GM18873 (cell line): Measurements from ENCODE around the gene ADGRG1.

Source experiments
- ATAC-seq: cut with Tn5 transposase; IDR thresholded peaks from one replicate; pipeline ENCODE4 v1.9.1; 2021; ENCODE audit warnings: mild to moderate bottlenecking, moderate library complexity, moderate number of reproducible peaks; ENCODE audit not compliant: unreplicated experiment, low FRiP score

The ADGRG1 gene

DNA sequence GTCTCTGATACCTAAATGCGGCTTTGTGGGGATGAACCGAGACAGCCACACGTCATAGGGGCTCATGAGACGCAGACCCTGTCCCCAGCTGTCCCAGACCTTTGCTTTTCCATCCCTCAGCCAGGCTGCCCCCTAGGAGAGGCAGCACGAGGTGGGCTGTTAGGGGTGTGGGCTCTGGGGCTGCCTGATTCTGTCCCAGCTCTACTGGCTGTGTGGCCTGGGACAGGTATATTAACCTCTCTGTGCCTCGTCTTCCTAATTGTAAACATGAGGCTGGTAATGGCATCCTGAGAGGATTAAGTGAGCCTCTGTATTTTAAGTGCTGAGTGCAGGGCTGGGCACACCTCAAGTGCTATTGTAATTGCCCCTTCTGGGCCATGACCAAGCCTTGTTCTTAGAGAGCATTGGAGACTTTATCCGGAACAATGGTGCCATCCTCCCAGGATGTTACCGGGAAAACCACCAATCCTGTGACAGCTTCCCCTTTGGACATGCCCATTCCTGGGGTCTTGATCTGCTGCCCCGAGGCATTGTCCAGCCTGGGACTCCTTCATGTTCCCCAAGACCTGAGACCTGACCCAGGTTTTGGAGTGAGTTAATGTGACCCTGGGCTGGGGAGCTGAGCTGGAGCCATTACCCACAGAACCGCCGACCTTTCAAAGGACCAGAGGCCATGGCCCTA is 5.1 kb downstream of the ADGRG1 start:
- no peak for ATAC-seq

DNA sequence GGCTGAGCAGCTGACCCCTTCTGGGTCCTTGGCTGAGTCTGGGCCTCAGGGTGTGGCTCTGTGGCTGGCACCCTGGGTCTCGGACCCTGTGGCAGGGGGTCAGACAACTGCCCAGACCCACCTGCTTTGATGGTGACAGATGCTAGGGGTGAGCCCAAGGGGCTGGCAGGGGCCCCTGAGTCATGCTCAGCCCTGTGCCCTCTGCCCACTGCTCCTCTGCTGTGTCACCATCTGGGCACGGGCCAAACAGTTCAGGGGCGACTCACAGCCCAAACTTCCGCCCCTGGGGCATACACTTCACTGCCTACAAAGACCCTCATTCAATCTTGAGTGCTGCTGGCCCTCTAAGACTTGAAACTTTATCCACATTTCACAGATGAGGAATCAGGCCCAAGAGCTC is 5.7 kb downstream of the ADGRG1 start:
- no peak for ATAC-seq

DNA sequence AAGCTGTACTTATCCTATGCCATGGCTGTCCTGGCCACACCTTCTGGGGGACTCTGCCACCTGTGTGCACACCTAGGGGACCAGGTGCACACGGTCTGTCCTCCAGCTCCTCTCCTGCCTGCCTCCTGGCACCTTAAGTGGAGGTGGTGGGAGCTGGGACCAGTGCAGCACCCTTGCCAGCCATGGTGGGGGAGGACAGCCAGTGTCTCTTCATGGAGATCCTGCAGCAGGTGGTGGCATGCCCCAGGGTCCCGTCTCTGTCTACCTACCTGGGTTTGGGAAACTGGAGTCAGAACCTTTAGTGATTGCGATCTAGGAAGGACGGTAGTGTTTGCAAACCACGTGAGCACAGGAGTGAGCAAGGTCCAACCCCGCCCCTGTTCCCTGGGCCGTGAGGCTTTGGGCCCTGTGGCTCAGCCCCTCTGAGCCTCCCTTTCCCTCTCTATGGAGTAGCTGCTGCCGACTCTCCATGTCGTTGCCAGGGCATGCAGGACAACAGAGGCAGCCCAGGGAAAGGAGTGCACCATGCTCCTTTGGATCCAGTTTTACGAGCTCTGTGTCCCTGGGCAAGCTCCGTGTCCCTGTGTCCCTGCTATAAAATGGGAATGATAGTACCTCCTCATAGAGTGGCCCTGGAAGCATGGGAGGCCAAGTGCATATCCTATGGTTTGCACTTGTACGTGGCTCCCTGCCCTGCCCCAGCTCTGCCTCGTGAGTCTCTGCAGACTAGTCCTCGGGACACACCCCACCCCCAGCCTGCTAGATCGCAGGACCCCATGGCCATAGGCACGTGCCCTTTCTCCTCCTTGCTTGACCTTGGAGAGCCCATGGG is 7.1 kb downstream of the ADGRG1 start:
- no peak for ATAC-seq

DNA sequence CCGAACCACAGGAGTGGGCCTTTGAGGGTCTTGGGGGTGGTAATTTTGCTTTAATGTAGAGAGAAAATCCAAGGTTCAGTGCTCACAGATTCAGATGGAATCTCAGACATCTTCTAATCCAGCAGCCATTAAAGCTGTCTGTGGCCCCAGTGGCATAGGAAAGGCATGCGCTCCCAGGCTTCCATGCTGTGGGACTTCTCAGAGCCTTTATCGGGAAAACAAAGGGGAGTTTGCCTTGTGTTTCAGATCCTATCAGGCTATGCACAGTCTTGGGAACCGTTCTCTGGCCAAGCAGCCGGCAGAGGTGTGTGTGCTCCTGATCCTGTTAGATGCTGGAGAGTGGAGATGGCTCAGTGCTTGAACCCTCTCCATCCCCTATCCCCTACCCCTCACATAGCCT is 7.8 kb downstream of the ADGRG1 start:
- no peak for ATAC-seq

DNA sequence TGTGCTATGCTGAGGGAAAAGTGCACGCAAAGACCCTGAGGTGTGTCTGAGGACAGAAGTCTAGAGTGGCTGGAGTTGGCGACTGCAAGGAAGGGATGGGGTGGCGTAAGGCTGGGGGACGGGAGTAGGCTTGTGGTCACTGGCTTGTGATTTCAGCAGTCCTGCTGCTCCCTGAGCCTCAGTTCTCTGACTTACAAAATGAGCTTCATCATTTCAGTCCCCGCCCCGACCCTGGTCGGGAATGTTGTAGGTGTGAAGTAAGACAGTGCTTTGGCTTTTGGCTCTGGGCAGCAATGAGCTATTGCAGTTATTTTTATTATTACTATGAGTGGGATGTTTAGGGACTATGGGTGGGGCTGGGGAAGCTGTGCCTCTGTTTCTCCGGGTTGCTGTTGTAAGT is 8.6 kb downstream of the ADGRG1 start:
- no peak for ATAC-seq

DNA sequence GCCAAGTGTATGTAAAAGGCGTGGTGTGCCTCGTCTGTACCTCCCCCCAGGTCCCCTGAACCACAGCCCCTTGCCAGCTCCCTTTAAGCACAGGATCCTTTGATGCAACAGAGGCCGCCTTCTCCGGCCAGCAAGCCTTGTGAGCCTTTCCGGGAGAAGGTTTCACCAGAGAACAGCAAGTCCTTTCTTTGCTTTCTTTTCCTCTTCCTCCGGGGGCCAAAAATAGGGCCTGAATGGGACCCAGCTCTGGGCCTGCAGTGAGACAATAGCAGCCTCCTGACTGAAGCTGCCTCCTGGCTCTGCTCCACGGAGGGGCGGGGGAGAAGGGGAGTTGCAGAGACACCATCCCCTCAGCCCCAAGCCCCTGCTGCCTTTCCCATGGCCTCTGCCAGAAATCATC is 9.0 kb downstream of the ADGRG1 start:
- ATAC-seq, result no peak

DNA sequence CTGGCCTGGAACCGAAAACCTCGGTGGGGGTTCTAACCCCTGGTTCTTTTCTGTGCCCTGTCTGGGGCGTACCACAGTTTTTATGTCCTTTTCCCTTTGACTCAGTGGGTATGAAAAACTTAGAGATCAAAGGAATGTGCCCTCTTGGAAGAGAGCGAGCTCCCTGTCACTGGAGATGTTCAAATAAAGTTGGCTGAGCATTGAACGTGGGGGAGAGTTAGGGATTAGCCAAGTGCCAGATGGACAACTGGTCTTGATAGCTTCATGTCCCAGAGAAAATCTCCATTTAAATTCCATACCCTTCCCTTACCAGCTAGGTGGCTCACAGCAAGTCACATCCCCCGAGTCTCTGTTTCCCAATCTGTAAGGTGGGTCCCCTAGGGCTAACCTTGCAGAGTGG is 9.5 kb downstream of the ADGRG1 start:
- no peak for ATAC-seq

DNA sequence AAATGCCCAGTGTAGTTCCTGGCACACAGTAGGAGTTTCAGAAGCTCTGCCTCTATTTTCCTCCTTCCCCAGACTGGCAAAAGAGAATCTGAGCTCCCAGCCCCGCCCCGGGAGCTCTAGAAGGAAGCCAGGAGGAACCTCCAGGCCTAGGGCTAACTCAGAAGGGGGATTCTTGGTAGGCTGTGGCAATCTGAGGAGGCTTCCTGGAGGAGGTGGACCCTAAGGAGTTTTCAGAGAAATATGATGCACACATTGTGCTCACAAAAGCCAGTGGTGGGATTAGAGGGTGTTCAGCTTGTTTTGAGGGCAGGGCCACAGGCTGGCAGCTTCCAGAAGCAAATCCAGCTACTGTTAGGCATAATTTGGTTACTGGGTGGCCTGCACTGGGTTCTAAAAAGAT is 10.0 kb downstream of the ADGRG1 start:
- ATAC-seq, result no peak

DNA sequence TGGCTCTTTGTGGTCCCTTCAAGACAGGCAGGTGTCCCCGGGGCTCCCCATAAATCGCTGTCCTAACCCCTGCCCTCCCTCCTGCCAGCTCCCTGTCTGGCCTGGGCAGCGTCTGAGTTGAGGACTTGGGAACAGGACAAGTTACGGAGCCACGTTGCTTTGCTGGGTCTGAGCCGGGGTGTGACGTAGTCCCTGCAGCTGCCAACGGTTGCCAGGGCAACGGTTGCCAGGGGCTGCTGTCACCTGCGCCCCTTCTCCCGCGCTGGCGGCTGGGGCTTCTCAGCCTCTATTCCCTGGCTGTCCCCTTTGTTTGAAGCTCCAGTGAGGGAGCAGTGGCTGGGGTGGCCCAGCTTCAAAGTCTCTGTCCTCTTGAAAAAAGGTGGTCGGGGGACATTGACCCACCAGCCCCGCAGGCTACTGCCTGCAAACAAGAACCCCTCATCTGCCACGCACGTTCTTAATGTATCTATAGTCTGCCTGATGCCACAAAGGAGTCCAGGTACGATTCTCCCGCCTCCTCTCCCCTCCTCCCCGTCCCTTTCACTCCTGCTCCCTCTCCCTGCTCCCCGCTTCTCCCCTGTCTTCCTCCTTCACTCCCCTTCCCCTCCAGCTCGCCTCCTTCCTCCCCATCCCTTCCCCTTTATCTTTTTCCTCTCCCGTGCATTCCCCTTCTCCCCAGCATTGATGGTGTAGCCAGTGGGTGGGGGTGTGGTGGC is 10.9 kb downstream of the ADGRG1 start:
- ATAC-seq, result no peak

DNA sequence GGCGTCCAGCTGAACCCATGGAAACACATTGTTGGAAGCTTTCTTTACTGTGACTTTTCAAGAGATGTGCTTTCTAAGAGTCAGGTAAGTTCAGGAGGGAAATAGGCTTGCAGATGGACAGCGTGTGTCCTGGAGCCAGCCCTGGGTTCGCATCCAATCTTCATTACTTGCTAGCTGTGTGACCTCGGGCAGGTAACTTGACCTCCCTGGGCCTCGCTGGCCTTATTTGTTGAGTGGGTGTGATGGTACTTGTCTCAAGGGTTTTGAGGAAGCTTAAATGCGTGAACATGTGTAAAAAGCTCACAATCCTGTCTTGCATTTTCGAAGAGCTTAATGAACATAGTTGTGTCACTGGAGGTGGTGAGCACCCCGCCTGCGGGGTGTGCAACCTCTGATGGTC is 11.8 kb downstream of the ADGRG1 start:
- ATAC-seq, result no peak

DNA sequence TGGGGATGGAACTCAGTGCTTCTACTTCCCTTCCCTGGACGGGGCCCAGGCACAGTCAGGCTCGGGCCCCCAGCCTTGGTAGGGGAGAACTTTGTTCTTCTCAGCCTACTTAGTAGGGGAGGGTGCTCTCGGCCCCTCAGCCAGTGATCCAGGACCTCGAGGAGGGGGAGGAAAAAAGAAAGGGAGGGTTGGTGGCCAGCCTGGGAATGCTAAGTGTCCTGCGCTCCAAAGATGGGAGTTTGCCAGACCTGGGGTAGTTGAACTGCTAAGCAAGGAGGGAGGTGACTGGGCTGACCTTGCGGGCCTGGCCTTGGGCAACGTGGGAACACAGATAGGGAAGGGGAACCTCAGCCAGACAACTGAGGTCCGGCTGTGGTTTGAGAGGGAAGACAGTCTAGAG is 12.2 kb downstream of the ADGRG1 start:
- ATAC-seq, result no peak

DNA sequence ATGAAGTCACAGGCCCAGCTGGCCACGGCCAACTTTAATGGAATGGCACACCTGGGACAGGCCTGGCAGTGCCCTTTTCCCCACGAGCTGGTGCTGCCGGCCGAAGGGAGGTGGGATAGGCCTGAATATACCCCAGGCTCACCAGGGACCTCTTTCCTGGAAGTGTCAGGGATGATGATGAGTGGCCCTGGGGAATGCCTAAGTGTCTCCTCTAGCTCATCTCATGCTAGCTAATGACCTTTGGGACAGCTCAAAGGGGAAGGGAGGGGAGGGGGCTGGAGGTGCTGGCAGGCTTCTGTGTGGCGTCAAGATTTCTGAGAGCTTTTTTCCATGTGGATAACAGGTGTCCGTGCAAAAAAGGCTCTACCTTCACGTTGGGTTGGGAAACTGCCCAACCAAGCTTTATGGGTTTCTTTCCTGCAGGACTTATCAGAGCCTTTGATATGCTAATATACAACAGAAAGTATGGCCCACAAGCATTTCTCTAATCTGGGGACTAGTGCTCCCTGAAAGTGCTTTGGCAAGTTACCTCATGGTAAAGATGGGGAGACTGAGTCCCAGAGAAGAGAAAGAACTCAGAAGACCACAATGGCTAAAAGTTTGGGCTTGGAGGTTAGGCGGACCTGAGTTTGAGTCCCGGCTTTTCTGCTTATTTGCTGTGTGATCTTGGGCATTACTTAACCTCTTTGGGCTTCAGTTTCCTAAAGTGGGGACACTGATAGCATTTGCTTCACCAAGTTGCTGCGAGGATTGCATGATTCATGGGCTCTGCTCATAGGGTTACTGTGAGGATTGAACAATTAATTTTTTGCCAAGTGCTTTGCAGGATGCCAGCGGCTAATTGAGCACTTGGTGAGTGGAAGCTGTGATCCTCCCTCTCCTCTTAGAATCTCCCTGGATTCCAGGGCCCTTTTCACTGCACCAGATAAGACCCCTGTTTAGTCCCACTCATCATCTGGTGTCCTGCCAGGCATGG is 14.0 kb downstream of the ADGRG1 start:
- no peak for ATAC-seq

DNA sequence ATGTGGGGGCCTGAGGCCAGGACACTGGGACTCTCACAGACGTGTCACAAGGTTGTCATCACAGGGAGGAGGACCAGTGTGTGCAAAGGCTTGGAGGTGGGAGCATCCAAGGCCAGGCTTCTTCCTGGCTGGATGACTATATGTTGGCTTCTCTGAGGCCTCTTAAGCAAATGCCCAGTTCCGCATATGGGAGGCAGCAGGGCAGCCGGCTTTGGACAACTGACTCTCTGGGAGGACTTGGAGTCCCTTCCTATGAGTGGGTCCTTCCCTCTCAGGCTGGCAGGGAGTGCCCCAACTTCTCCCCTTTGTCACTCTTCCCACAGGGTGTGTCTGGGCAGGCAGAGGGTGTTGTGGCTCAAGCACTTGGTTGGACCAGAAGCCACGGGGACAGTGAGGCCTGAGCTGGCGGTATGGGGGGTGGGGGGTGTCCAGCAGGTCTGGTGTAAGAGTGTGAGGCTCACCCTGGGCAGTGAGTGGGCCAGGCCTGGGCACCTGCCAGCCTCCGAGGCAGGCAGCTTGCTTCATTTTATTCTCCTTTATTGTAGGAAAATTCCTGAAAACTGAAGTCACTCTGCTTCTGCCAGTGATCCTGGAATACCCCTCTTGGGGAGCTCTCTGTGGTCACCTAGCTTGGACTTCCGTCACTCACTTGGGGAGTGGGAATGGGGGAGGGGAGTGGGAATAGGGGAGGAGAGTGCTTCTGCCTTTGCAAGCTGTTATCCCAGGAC is 14.9 kb downstream of the ADGRG1 start:
- no peak for ATAC-seq

DNA sequence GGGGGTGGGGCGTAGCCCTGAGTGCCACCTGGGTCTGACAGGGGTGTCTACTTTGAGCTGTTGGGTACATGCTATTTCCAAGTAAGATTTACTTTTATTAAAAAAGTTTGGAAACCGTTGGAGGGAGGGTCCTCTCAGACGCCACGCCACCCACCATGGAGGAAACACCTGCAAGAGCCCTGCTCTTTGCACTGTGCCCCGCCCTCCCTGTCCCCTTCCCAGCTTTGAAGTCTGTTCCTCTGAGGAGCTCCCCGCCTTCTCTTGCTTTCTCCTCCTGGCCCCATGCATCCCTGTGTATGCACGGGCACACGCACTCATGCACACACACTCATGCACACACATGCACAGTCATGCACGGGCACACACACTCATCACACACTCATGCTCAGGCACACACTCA is 15.5 kb downstream of the ADGRG1 start:
- no peak for ATAC-seq

DNA sequence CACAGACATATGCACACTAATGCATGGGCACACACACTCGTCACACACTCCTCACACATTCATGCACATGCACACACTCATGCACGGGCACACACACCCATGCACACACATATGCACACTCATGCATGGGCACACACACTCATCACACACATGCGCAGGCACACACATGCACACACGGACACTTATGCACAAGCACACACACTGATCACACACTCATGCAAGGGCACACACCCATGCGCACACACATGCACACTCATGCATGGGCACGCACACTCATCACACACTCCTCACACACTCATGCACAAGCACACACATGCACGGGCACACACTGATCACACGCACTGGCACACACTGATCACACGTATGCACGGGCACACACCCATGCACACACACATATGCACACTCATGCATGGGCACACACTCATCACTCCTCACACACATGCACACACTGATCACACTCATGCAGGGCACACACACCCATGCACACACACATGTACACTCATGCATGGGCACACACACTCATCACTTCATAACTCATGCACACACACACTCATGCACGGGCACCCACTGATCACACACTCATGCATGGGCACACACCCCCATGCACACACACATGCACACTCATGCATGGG is 16.1 kb downstream of the ADGRG1 start:
- no peak for ATAC-seq

DNA sequence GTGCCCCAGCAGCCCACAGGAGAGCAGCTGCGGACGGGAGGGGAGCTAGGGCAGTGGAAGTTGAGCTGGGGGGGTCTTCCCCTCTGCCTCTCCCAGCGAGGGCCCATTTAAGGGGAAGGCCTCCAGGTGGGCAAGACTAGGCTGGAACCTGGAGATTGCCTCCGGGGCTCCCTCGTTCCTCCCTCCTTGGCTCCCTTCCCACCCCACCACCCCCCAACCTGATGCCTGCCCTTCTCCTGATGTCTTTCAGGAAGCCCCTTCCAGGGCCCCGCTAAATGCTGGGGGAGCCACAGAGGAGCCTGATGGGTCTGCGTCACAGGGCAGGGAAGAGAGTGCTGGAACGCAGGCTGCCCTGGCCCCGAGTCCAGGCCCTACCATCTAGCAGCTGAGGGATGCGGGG is 16.7 kb downstream of the ADGRG1 start:
- no peak for ATAC-seq

DNA sequence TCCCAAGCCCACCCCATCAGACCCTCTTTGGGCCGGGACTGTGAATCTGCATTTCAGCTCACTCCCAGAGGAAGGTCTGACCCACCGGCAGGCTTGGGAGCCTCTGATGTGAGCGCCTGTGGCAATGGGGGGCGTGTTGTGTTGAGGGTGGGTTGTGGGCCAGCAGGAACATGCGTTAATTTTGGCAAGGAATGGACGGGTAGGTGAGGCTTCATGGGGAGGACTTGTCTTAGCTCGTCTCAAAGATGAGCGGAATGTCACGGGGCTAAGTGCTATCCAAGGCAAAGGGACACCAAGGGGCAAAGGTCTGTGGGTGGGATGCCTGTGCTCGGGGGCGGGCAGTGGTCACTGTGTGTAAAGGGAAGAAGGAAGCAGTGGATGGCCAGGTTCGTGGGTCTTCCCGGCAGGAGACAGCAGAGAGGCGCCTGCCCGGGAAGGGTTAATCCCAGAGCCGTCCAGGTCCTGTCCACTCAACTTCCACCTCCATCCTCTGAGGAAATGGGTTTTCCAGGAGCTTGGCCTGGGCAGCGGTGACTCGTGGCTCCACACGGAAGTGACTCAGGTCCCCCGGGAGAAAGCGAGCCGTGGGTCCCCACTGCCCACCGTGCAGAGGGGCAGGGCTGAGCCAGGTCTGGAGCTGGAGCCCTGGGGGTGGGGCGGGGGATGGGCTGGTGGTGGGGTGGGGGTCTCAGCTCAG is 17.4 kb downstream of the ADGRG1 start:
- no peak for ATAC-seq

DNA sequence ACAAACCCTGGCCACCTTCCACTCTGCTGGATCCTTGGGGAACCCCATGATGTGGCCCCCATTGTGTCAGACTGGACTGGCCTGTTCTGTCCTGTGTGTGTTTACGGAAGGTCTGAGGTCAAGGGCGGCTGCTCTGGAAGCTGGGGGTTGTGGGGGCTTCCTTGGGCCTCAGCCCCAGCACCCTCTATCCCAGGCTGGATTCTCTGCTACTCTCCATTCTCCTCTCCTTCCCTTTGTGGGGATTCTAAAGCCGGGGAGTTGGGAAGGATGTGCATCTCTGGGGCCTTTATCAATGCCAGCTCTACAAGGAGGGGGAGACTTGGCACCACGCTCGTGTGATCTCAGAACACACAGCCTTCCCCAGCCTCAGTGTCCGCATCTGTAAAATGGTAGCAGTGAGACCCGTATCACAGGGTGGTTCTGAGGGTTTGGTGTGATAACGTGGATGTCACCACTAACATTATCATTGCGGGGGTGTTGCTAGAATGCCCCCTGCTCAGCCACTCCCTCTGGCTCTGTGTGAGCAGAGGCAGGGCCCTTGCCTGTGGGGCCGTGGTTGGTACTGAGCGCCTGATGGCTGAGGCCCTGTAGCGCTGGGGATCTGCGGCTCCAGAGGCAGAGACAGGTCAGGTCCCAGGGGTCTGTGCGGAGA is 18.1 kb downstream of the ADGRG1 start:
- no peak for ATAC-seq
